Raji (cell line): ENCODE data around the gene TERT.

Experiments
- POLR2A ChIP-seq: IDR thresholded peaks from 2 replicates; pipeline ENCODE4 v1.6.1; 2011; ENCODE audit warnings: low read depth, low read length, control low read depth; ENCODE audit not compliant: insufficient read depth

TERT gene

GRCh38 chr5:1288439-1289335 lies 6.2 kb downstream of the TERT start:
- TF ChIP-seq POLR2A, result no peak

- no peak for TF ChIP-seq POLR2A
These were observed 9.0 kb downstream of the TERT start for GRCh38 chr5:1285883-1286291.

- TF ChIP-seq POLR2A, result no peak
These were observed 9.7 kb downstream of the TERT start for GRCh38 chr5:1285141-1285540.

GRCh38 chr5:1282131-1282992 lies 12.5 kb downstream of the TERT start:
- TF ChIP-seq POLR2A, result no peak

GRCh38 chr5:1281038-1281882 lies 13.6 kb downstream of the TERT start:
- TF ChIP-seq POLR2A, result no peak

GRCh38 chr5:1280177-1281037 lies 14.5 kb downstream of the TERT start:
- no peak for TF ChIP-seq POLR2A

GRCh38 chr5:1279443-1280151 lies 15.3 kb downstream of the TERT start:
- TF ChIP-seq POLR2A, result no peak

GRCh38 chr5:1278656-1279442 lies 16.0 kb downstream of the TERT start:
- no peak for TF ChIP-seq POLR2A

GRCh38 chr5:1278216-1278615 lies 16.7 kb downstream of the TERT start:
- TF ChIP-seq POLR2A, result no peak

- no peak for TF ChIP-seq POLR2A
These were observed 17.1 kb downstream of the TERT start for GRCh38 chr5:1277781-1278180.

GRCh38 chr5:1277331-1277730 lies 17.5 kb downstream of the TERT start:
- TF ChIP-seq POLR2A, result no peak

GRCh38 chr5:1276930-1277329 lies 17.9 kb downstream of the TERT start:
- no peak for TF ChIP-seq POLR2A

- TF ChIP-seq POLR2A, result no peak
These were observed 20.4 kb downstream of the TERT start for GRCh38 chr5:1274471-1274870.

GRCh38 chr5:1273745-1274144 lies 21.1 kb downstream of the TERT start:
- TF ChIP-seq POLR2A, result no peak
